ENCODE results near the gene SPR.

Gene SPR

GRCh38 chr2:72883356-72883962 lies 3.7 kb upstream of the SPR start:
- TF ChIP-seq, protein P1, sequence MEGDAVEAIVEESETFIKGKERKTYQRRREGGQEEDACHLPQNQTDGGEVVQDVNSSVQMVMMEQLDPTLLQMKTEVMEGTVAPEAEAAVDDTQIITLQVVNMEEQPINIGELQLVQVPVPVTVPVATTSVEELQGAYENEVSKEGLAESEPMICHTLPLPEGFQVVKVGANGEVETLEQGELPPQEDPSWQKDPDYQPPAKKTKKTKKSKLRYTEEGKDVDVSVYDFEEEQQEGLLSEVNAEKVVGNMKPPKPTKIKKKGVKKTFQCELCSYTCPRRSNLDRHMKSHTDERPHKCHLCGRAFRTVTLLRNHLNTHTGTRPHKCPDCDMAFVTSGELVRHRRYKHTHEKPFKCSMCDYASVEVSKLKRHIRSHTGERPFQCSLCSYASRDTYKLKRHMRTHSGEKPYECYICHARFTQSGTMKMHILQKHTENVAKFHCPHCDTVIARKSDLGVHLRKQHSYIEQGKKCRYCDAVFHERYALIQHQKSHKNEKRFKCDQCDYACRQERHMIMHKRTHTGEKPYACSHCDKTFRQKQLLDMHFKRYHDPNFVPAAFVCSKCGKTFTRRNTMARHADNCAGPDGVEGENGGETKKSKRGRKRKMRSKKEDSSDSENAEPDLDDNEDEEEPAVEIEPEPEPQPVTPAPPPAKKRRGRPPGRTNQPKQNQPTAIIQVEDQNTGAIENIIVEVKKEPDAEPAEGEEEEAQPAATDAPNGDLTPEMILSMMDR (IDR thresholded peaks at IDR 0.05; ENCODE audit: insufficient read depth, low read length, poor library complexity, severe bottlenecking): no peak
- no peak for DNase-seq (ENCODE audit: extremely low read depth, insufficient read length)
- no peaks in the 10 kb centered on the region for H3K27me3 ChIP-seq (replicated peaks; ENCODE audit: control insufficient read depth, insufficient read depth, low read length)
- no peaks in the 10 kb centered on the region for H3K36me3 ChIP-seq (ENCODE audit: control insufficient read depth, insufficient read depth, low read length)
- no peak overlapping the region for H3K4me3 ChIP-seq (replicated peaks; ENCODE audit: low read depth, low read length)

DNA sequence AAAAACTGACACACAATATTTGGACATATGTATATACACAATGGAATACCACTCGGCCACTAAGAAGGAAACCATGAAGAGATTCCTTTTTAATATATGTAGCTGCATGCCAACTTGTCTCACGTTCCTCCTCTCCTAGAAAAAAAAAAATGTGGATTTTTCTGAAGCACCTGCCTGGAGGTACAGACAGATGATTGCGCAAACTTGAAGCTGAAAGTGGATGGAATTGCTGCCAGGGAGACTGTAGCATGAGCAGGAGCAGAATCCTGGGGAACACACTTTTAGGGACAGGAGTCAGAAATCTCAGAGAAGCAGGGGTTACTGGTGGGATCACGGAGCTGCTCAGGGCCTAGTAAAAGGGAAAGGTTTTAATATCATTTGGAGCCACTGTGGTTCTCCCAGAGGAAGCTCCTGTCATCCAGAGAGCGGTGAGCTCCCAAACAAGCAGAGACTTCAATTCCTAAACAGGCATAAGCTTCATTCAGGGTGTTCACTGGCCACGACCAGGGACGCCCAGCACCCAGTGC lies 640 bp upstream of the SPR start:
- Histone ChIP-seq H3K4me3 (replicated peaks; ENCODE audit: low read depth, low read length) (peak overlapping the region; percentile 50; the same call in 1 of the 2 replicates), H3K36me3 (ENCODE audit: control insufficient read depth, insufficient read depth, low read length) (no peaks in the 10 kb centered on the region), H3K27me3 (replicated peaks; ENCODE audit: control insufficient read depth, insufficient read depth, low read length) (no peaks in the 10 kb centered on the region)
- TF ChIP-seq, protein P1 (IDR thresholded peaks at IDR 0.05; ENCODE audit: insufficient read depth, low read length, poor library complexity, severe bottlenecking): no peak
- DNase-seq (ENCODE audit: extremely low read depth, insufficient read length): no peak

- H3K36me3 ChIP-seq (ENCODE audit: control insufficient read depth, insufficient read depth, low read length): no peaks in the 10 kb centered on the region
- peak; percentile 49 for DNase-seq (ENCODE audit: extremely low read depth, insufficient read length)
- TF ChIP-seq, protein P1 (IDR thresholded peaks at IDR 0.05; ENCODE audit: insufficient read depth, low read length, poor library complexity, severe bottlenecking): peak; percentile 99
- peak overlapping the region; percentile 62 for H3K4me3 ChIP-seq (replicated peaks; ENCODE audit: low read depth, low read length)
- H3K27me3 ChIP-seq (replicated peaks; ENCODE audit: control insufficient read depth, insufficient read depth, low read length): no peaks in the 10 kb centered on the region
These were observed 681 bp downstream of the SPR start for GRCh38 chr2:72887740-72888437.

DNA sequence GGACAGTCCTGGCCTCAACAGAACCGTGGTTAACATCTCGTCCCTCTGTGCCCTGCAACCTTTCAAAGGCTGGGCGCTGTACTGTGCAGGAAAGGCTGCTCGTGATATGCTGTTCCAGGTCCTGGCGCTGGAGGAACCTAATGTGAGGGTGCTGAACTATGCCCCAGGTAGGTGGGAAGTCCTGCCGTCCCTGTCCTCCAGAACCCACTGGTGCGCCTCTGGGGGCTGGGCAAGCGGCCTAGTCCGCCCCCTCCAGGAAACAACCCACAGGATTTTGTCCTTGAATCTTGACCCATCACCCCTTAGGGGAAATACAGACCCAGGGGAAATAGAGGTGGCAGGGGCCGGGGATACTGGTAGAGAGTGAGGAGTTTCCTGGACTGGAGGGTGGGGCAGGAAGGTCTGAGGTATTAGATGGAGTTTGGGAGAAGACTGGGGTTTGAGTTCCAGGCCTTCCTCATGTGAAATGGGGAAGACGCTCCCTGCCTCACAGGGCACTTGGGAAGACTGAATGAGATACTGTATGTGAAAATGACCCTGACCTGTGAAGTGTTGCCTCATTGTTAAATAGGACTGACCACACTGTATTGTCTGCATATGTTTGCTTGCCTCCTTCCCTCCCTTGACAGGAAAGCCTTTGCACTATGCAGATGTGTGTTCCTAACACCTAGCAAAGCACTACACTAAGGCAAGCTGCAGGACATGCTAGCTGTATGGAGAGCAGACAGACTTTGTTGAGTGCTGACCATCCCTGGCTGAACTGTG lies 1.4 kb downstream of the SPR start:
- H3K4me3 ChIP-seq (replicated peaks; ENCODE audit: low read depth, low read length): no peak overlapping the region
- H3K27me3 ChIP-seq (replicated peaks; ENCODE audit: control insufficient read depth, insufficient read depth, low read length): no peaks in the 10 kb centered on the region
- TF ChIP-seq, protein P1 (IDR thresholded peaks at IDR 0.05; ENCODE audit: insufficient read depth, low read length, poor library complexity, severe bottlenecking): no peak
- H3K36me3 ChIP-seq (ENCODE audit: control insufficient read depth, insufficient read depth, low read length): no peaks in the 10 kb centered on the region
- no peak for DNase-seq (ENCODE audit: extremely low read depth, insufficient read length)

GRCh38 chr2:72889991-72890390 lies 2.8 kb downstream of the SPR start:
- H3K4me3 ChIP-seq (replicated peaks; ENCODE audit: low read depth, low read length): no peak overlapping the region
- H3K36me3 ChIP-seq (ENCODE audit: control insufficient read depth, insufficient read depth, low read length): no peaks in the 10 kb centered on the region
- TF ChIP-seq, protein P1 (IDR thresholded peaks at IDR 0.05; ENCODE audit: insufficient read depth, low read length, poor library complexity, severe bottlenecking): no peak
- DNase-seq (ENCODE audit: extremely low read depth, insufficient read length): no peak
- H3K27me3 ChIP-seq (replicated peaks; ENCODE audit: control insufficient read depth, insufficient read depth, low read length): no peaks in the 10 kb centered on the region

Measured in GM06990 (cell line).